ENCODE results near the gene SPG21. TPM values are rescaled to one million over a fixed set of nuclear protein-coding genes. Genes with fewer than 3 reads are reported as not detected.

Gene SPG21
- total and polyA plus RNA-seq, 2 of the 4 experiments (the other 2 are of a cell fraction), result 59.9 to 60.8 TPM

DNA sequence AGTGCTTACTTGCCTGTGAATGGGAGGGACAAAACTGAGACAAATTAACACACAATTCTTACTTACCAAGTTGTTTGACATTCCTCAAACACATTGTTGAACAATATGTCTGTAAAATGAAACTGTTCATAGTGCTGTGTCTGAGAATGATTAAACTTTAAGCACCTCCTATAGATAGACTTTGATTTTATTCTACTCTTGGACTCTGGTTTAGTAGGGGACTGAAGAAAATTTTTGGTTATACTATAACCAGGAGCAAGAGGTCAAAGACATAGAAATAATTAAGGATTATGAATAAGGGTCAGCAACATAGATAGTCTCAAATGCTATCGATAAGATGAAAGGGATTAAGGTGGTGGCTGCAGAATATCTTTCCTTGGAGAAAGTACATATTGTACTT is 47.6 kb upstream of the SPG21 start:
- H3K27me3 ChIP-seq (ENCODE audit: control insufficient read depth, insufficient read depth, low read length), result no peaks in the 10 kb centered on the region
- no TSS peak for BruUV-seq (replicated peaks)
- H2AFZ ChIP-seq (replicated peaks; ENCODE audit: low read length, poor library complexity), result no peak overlapping the region
- H2AK9ac ChIP-seq (replicated peaks; ENCODE audit: low read depth, low read length, poor library complexity), result no peak overlapping the region
- no peak overlapping the region for H2BK120ac ChIP-seq (ENCODE audit: low read depth, low read length)
- no peaks in the 10 kb centered on the region for H3K9me3 ChIP-seq (ENCODE audit: control insufficient read depth, insufficient read depth, low read length)
- no CpG with 5 or more reads among the region's 1 CpG for WGBS, 2 experiments (ENCODE audit: extremely low coverage in 2 of 2, insufficient read length in 1 of 2)
- H3K27ac ChIP-seq (ENCODE audit: insufficient read depth, low read length), result no peak overlapping the region
- H4K20me1 ChIP-seq (ENCODE audit: insufficient read depth, low read length), result no peaks in the 10 kb centered on the region
- H3K4ac ChIP-seq (ENCODE audit: low read depth, low read length), result no peak overlapping the region
- no peaks in the 10 kb centered on the region for H3K79me1 ChIP-seq (ENCODE audit: low read depth in 1 of 2, low read length in 2 of 2)
- peaks cover 2% of the 10 kb centered on the region; the same call in 1 of the 2 replicates for H3K9me1 ChIP-seq (ENCODE audit: insufficient read depth, low read length)
- no peak overlapping the region for H3K23ac ChIP-seq (ENCODE audit: low read depth, low read length)
- TF ChIP-seq MAZ (IDR thresholded peaks at IDR 0.05; ENCODE audit: borderline replicate concordance, low read depth, low read length), result no peak
- TF ChIP-seq SMC3 (IDR thresholded peaks at IDR 0.05; ENCODE audit: low read depth, low read length), result no peak
- TF ChIP-seq POLR2A (IDR thresholded peaks at IDR 0.05; ENCODE audit: low read depth, low read length), result no peak
- TF ChIP-seq, protein P1, sequence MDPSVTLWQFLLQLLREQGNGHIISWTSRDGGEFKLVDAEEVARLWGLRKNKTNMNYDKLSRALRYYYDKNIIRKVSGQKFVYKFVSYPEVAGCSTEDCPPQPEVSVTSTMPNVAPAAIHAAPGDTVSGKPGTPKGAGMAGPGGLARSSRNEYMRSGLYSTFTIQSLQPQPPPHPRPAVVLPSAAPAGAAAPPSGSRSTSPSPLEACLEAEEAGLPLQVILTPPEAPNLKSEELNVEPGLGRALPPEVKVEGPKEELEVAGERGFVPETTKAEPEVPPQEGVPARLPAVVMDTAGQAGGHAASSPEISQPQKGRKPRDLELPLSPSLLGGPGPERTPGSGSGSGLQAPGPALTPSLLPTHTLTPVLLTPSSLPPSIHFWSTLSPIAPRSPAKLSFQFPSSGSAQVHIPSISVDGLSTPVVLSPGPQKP (IDR thresholded peaks at IDR 0.05; ENCODE audit: borderline replicate concordance, low read depth, low read length), result no peak
- no peak for TF ChIP-seq MAFK (IDR thresholded peaks at IDR 0.05; ENCODE audit: low read depth, low read length)
- no peak for TF ChIP-seq RAD21 (IDR thresholded peaks at IDR 0.05; ENCODE audit: low read length)
- no peak for TF ChIP-seq RFX5 (IDR thresholded peaks at IDR 0.05; ENCODE audit: low read depth, low read length)
- TF ChIP-seq FOS (IDR thresholded peaks at IDR 0.05; ENCODE audit: low read depth, low read length), result no peak
- no peak for TF ChIP-seq MXI1 (IDR thresholded peaks at IDR 0.05; ENCODE audit: borderline replicate concordance, low read depth, low read length)
- TF ChIP-seq, protein P2, sequence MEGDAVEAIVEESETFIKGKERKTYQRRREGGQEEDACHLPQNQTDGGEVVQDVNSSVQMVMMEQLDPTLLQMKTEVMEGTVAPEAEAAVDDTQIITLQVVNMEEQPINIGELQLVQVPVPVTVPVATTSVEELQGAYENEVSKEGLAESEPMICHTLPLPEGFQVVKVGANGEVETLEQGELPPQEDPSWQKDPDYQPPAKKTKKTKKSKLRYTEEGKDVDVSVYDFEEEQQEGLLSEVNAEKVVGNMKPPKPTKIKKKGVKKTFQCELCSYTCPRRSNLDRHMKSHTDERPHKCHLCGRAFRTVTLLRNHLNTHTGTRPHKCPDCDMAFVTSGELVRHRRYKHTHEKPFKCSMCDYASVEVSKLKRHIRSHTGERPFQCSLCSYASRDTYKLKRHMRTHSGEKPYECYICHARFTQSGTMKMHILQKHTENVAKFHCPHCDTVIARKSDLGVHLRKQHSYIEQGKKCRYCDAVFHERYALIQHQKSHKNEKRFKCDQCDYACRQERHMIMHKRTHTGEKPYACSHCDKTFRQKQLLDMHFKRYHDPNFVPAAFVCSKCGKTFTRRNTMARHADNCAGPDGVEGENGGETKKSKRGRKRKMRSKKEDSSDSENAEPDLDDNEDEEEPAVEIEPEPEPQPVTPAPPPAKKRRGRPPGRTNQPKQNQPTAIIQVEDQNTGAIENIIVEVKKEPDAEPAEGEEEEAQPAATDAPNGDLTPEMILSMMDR (conservative IDR thresholded peaks at IDR 0.05; ENCODE audit: low read depth, low read length), result no peak
- no peak for TF ChIP-seq BHLHE40 (IDR thresholded peaks at IDR 0.05; ENCODE audit: low read depth, low read length)
- no peak for TF ChIP-seq CEBPB (IDR thresholded peaks at IDR 0.05; ENCODE audit: low read depth, low read length)
- no peak for TF ChIP-seq CHD1 (IDR thresholded peaks at IDR 0.05; ENCODE audit: low read depth, low read length)
- TF ChIP-seq, protein P3, sequence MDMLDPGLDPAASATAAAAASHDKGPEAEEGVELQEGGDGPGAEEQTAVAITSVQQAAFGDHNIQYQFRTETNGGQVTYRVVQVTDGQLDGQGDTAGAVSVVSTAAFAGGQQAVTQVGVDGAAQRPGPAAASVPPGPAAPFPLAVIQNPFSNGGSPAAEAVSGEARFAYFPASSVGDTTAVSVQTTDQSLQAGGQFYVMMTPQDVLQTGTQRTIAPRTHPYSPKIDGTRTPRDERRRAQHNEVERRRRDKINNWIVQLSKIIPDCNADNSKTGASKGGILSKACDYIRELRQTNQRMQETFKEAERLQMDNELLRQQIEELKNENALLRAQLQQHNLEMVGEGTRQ (IDR thresholded peaks at IDR 0.05; ENCODE audit: low read depth, low read length), result no peak
- no peak for TF ChIP-seq NFE2L2 (IDR thresholded peaks at IDR 0.05; ENCODE audit: low read depth, low read length)
- TF ChIP-seq RCOR1 (IDR thresholded peaks at IDR 0.05; ENCODE audit: insufficient replicate concordance, low read length), result no peak
- no peak overlapping the region for H3K4me2 ChIP-seq (ENCODE audit: low read depth, low read length)
- H4K5ac ChIP-seq (ENCODE audit: low read depth, low read length), result no peak overlapping the region
- no peak overlapping the region for H2BK5ac ChIP-seq (ENCODE audit: low read depth, low read length, poor library complexity, severe bottlenecking)
- CTCF ChIA-PET, result no interaction called here
- no peak overlapping the region for H3K9ac ChIP-seq (ENCODE audit: low read depth, low read length)
- no peak overlapping the region for H2BK20ac ChIP-seq (ENCODE audit: low read depth, low read length)
- no peak overlapping the region for H2AK5ac ChIP-seq (ENCODE audit: low read depth, low read length)
- no peak for ATAC-seq (ENCODE audit: low read depth)
- H3K4me1 ChIP-seq (ENCODE audit: control insufficient read depth, insufficient read depth, low read length), result peaks cover 3% of the 10 kb centered on the region; the same call in 1 of the 2 replicates
- in situ Hi-C loops (cut with MboI; ENCODE audit: low sequenced_read_pairs), result loop anchor here (10.0 kb wide), 2 partner anchors 47 to 237 kb away; no protein-coding TSS in a partner anchor
- H3K18ac ChIP-seq (ENCODE audit: low read depth, low read length), result no peak overlapping the region
- dilution Hi-C loops (cut with HindIII; ENCODE audit: low sequenced_read_pairs, unreplicated experiment), result no loop called here
- no peak overlapping the region for H3K4me3 ChIP-seq (ENCODE audit: insufficient read depth, low read depth, low read length)
- H3K36me3 ChIP-seq (ENCODE audit: control insufficient read depth, insufficient read depth, low read length), result no peaks in the 10 kb centered on the region
- intact Hi-C loops (cut with micrococcal nuclease), result loop anchor here (10.0 kb wide), 1 partner anchor 237 kb away; no protein-coding TSS in a partner anchor
- no peak overlapping the region for H3K14ac ChIP-seq (replicated peaks; ENCODE audit: low read depth, low read length)
- H2BK15ac ChIP-seq (ENCODE audit: low read depth, low read length), result no peak overlapping the region
- no peak overlapping the region for H3K56ac ChIP-seq (ENCODE audit: extremely low read depth, insufficient read depth, low read length)
- no peak overlapping the region for H4K91ac ChIP-seq (ENCODE audit: insufficient read depth, low read depth, low read length)
- no peak for DNase-seq
- no peak overlapping the region for H4K8ac ChIP-seq (ENCODE audit: low read depth in 2 of 2, low read length in 2 of 2)
- POLR2A ChIA-PET (ENCODE audit: unreplicated experiment), result no interaction called here
